Right cardiac atrium (tissue), 5 donors: Measurements from ENCODE around the gene PIEZO2. TPM values are rescaled to one million over a fixed set of nuclear protein-coding genes. Genes with fewer than 3 reads are reported as not detected.

Experiments used
- ATAC-seq, 2 donors: fragments of 200-7000 bp; cut with Tn5 transposase; one replicate each; pipeline versions ENCODE4 v1.8.0 to v1.9.1; 2020; ENCODE audit warnings: moderate library complexity in 2 of 2, mild to moderate bottlenecking in 1 of 2
- DNase-seq, 3 donors: peaks; one replicate each; pipeline ENCODE4 v3.0.0-alpha.2; 2020
- H3K27ac ChIP-seq: one replicate; pipeline ENCODE4 v1.5.1; 2013; ENCODE audit warnings: mild to moderate bottlenecking, low read length, control low read depth, moderate library complexity
- H3K27me3 ChIP-seq: one replicate; pipeline ENCODE4 v1.6.1; 2013; ENCODE audit not compliant: control insufficient read depth, insufficient read depth
- H3K4me1 ChIP-seq: one replicate; pipeline ENCODE4 v1.6.1; 2013; ENCODE audit warnings: low read length; ENCODE audit not compliant: control insufficient read depth, insufficient read depth
- H3K4me3 ChIP-seq: one replicate; pipeline ENCODE4 v1.5.1; 2013; ENCODE audit warnings: low read length, control low read depth
- H3K9me3 ChIP-seq: one replicate; pipeline ENCODE4 v1.6.1; 2013; ENCODE audit warnings: low read length; ENCODE audit not compliant: control insufficient read depth
- WGBS: extraction: QIAGEN DNeasy Blood & Tissue Kit; methylation state at CpG from one replicate; pipeline ENCODE4 v1.1.7; 2013; 5-methylcytosine and 5-hydroxymethylcytosine counted together
- intact Hi-C, 4 donors: fragments of 100-400 bp; cut with DNase I; formaldehyde crosslinking; loops; one replicate each; pipeline versions ENCODE4 v1.11.0 to v1.14.0; 2022 to 2023
- polyA plus RNA-seq: library from polyadenylated mRNA; stranded (reverse); fragments of 200-250 nt; gene quantifications from one replicate; pipeline ENCODE4 v1.2.3, GENCODE V29; 2013
- total RNA-seq, 4 donors: library from RNA; stranded (reverse); fragmentation: NEBNext Ultra II Directional; extraction: Animal tissue kit (Norgen Biotek cat#: 25700); gene quantifications; one replicate each; pipeline ENCODE4 v1.2.1, GENCODE V29; 2021
- donor health status: healthy with polysubstance abuse.
- donor health status: DM: no; HTN: yes; CAD: no.
- donor health status: DM: no; HTN: no; CAD: no.
- donor health status: DM: no; HTN: yes; CAD: no; lungs with severe emphysema.
- donor health status: DM: yes; HTN: yes; CAD: no.

The PIEZO2 gene
- total and polyA plus RNA-seq, 5 donors = 0.18 to 0.93 (median 0.56) TPM

DNA sequence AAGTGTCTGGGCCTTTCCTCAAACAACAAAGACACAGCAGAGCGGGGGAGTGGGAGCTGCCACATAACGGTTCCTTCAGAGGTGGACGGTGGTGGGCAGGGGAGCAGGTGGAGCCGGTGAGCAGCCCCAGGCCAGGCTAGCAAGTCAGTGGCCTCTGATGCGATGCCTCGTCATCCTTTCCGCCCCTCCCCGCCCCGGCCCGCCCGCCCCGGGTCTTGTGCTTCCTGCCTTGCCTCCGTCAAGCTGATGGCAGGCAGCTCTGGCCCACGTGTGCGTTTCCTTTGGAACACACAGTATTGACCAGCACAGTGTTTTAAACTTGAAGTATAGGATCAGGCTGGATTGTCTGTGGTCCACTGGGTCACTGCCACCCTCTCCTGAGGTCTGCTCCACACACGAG is 38.9 kb downstream of the PIEZO2 start:
- no peak for ATAC-seq
- H3K9me3 ChIP-seq = no peaks in the 10 kb centered on the region
- H3K4me1 ChIP-seq = no peaks in the 10 kb centered on the region
- H3K27me3 ChIP-seq = no peaks in the 10 kb centered on the region
- no peak overlapping the region for H3K27ac ChIP-seq
- H3K4me3 ChIP-seq = no peak overlapping the region
- intact Hi-C loops = no loop called here
- no peak for DNase-seq
- 79% methylated on average over 16 of the region's 16 CpGs for WGBS

DNA sequence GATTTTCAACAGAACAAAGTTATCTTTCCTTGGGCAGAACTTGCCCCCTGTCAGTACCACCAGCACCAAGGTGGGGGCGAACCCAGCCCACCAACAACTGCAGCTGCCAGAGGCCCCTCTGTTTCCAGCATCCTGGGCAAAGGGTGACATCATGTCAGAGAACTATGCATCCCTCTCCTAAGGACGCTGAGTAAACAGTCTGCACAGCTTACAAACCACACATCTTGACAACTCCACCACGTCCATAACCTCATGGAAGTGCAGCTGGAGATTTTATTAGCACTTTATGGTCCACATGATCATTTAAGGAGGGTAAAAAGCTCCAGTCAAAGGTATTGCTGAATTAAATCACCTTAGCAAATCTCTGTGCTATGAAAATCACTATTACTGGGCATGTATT is 40.4 kb downstream of the PIEZO2 start:
- WGBS = 48% methylated on average over 3 of the region's 3 CpGs
- Histone ChIP-seq H3K4me3 (no peak overlapping the region), H3K4me1 (no peaks in the 10 kb centered on the region), H3K9me3 (no peaks in the 10 kb centered on the region), H3K27ac (no peak overlapping the region), H3K27me3 (no peaks in the 10 kb centered on the region)
- intact Hi-C loops = no loop called here
- no peak for ATAC-seq
- no peak for DNase-seq

DNA sequence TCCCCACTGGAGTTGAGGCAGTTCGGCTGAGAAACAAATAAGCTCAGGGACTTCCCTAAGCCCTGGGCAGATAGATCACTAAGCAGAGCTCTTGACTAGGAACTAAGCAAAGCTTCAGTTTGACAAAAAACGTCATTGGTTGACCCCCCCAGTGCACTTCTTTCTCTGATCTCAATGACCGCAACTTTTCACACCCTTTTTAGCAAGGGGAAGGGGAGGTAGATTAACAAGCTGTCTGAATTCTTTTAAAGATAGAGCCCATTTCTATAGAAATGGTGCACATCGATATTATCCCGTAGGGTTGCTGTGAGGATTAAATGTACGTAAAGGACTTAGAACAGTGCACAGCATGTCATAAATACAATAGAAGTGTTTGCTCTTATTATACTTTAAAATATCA is 42.5 kb downstream of the PIEZO2 start:
- no peaks in the 10 kb centered on the region for H3K4me1 ChIP-seq
- no peak overlapping the region for H3K27ac ChIP-seq
- WGBS = 85% methylated on average over 6 of the region's 6 CpGs
- no peaks in the 10 kb centered on the region for H3K9me3 ChIP-seq
- H3K27me3 ChIP-seq = no peaks in the 10 kb centered on the region
- intact Hi-C loops = no loop called here
- DNase-seq (no peak), ATAC-seq (no peak)
- H3K4me3 ChIP-seq = no peak overlapping the region

DNA sequence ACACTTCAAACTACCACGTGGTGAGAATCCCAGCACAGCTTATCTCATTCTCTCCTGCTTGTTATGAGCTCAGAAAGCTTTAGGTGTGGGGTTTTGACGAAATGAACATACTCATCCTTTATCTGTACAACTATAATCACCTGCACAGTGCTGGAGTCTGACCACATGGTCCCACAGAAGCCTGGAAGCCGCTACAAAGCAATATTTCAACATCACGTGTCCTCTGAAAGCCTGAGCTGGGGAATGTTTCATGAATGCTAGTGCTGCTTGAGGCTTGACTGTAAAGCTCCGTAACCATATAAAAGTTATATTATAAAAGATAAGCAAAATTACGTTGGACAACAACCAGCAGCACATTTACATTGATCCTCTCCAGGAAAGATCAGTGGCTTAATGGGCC is 43.9 kb downstream of the PIEZO2 start:
- H3K27me3 ChIP-seq = no peaks in the 10 kb centered on the region
- 61% methylated on average over 6 of the region's 6 CpGs for WGBS
- H3K4me1 ChIP-seq = no peaks in the 10 kb centered on the region
- no peak overlapping the region for H3K4me3 ChIP-seq
- no peak for DNase-seq
- intact Hi-C loops = no loop called here
- no peak for ATAC-seq
- no peaks in the 10 kb centered on the region for H3K9me3 ChIP-seq
- no peak overlapping the region for H3K27ac ChIP-seq

DNA sequence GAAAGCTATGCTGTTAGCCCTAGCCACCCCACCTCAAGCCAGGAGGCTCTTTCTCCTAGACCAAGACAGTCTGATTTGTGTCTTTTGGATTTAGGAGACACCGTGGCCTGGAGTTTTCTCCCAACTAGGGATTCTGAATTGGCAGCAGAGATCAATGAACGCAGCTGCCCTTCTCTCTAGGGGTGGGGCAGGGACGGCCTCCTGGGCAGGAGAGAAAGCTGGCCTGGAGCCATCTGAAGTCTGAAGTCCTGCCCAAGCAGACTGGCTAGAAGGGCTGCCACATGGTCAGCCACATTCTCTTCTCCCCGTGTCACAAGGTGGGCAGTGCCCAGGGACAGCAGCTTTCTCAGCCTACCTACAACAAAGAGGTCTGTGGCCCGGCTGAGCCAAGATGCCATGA is 45.1 kb downstream of the PIEZO2 start:
- Histone ChIP-seq H3K27ac (no peak overlapping the region), H3K27me3 (no peaks in the 10 kb centered on the region), H3K4me1 (no peaks in the 10 kb centered on the region), H3K4me3 (no peak overlapping the region), H3K9me3 (no peaks in the 10 kb centered on the region)
- intact Hi-C loops = no loop called here
- ATAC-seq = no peak
- WGBS = 72% methylated on average over 5 of the region's 5 CpGs
- no peak for DNase-seq

DNA sequence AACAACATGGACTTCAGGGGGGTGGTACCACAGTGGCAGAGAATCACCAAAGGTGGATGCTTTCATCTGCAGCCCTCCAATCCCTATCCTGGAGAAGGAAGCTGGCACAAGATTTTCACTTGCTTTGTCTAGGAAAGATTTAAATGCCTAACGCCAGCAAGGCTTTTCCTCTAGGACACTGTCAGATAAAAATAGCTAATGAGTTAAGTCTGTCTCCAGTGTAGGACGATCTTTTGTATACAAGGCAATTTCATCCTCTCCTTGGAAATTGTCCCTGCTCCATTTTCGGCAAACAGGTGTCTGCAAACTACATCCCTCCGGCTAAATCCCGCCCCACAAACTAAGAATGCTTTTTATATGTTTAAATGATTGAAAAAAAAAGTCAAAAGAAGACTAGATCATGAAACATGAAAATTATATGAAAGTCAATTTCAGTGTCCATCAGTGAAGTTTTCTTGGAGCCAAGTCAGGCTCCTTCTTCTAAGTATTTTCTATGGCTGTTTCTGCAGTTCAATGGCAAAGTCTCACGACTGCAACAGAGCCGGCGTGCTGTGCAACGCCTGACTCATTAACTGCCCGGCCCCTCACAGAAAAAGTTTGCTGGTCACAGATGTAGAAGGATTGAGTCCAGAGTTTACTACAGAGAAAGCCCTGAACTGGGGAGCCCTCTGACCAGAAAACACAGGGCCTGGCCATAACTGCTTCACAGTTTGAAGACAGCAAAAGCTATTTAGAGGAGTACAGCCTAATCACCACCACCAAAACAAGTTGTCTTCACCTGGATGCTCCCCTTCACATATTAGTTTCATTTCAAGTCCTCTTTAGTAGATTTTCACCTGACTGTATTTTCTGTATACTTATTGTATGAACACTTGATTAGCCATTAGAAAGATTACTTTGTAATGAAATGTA is 52.3 kb downstream of the PIEZO2 start:
- Histone ChIP-seq H3K9me3 (no peaks in the 10 kb centered on the region), H3K27me3 (no peaks in the 10 kb centered on the region), H3K4me3 (no peak overlapping the region), H3K27ac (no peak overlapping the region), H3K4me1 (no peaks in the 10 kb centered on the region)
- 46% methylated on average over 10 of the region's 10 CpGs for WGBS
- intact Hi-C loops = no loop called here
- no peak for DNase-seq
- ATAC-seq = peak in 1 of 2 donors; percentile 37

DNA sequence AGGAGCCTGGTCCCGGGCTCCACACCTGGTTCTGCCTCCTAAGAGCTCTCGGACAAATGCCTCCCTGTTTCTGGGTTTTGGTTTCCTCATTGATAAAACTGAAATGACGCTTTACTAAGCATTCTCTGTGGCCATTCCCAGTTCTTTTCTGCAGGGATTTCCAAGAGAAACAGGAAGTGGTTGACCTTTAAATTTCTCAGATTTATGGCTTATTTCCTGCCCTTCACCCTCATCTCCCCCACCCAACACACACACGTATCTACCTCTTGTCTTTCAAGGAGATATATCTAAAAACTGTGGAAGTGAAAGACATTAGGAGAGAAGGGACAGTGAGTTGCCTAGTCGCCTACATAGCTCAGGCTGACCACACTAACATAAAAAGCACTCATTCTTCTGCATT is 53.0 kb downstream of the PIEZO2 start:
- H3K27ac ChIP-seq = no peak overlapping the region
- H3K4me1 ChIP-seq = no peaks in the 10 kb centered on the region
- peak in 1 of 2 donors; percentile 35 for ATAC-seq
- intact Hi-C loops = no loop called here
- no peak overlapping the region for H3K4me3 ChIP-seq
- 33% methylated on average over 5 of the region's 5 CpGs for WGBS
- no peak for DNase-seq
- H3K9me3 ChIP-seq = no peaks in the 10 kb centered on the region
- no peaks in the 10 kb centered on the region for H3K27me3 ChIP-seq

DNA sequence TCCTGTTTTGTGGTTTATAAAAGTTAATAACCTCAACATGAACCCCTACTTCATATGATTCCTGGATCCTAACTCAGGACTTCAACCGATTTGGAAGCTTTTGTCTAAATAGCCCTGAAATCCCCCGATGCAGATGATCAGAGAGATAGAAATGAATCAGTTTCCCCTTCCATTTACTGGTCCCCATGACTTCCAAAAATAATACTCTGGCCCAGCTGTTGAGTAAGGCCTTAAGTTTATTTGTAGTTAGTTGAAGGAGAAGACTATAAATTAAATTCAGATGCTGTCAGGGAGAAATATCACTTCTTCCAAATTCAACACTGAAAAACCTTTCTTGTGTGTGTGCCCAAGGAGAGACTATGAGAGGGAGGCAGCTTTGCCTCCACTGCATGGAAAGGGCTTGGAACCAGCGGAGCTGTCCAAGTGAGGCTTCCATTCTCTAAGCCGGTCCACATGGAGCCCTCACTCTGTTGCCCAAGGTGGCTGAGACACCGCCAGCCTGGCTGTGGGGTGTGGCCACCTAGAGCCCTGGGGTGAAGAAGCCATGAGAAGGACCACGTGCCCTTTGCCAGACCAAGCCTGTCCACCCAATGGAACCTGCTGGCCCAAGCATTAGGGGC is 53.6 kb downstream of the PIEZO2 start:
- no peaks in the 10 kb centered on the region for H3K4me1 ChIP-seq
- no peak overlapping the region for H3K4me3 ChIP-seq
- no peaks in the 10 kb centered on the region for H3K9me3 ChIP-seq
- no peaks in the 10 kb centered on the region for H3K27me3 ChIP-seq
- 80% methylated on average over 6 of the region's 6 CpGs for WGBS
- ATAC-seq (peak in 1 of 2 donors; percentile 14), DNase-seq (no peak)
- intact Hi-C loops = no loop called here
- no peak overlapping the region for H3K27ac ChIP-seq

DNA sequence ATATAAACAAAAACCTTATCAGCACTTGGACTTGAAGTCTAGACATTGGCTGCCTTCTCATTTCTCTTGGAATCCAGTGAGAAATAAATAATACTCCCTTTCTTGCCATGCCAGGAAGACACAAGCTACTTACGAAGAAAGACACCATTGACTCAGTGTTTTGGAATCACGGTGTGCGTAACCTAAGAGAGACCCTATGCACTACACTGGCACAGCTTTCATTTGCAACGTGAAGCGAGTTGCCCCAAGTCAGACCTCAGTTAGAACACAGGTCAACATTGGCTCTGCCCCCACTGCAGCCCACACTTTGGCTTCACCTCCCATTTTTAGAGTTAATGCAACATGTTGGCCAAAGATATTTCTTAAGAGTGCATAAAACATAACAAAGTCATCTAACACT is 54.2 kb downstream of the PIEZO2 start:
- no peak for DNase-seq
- intact Hi-C loops = no loop called here
- no peak for ATAC-seq

DNA sequence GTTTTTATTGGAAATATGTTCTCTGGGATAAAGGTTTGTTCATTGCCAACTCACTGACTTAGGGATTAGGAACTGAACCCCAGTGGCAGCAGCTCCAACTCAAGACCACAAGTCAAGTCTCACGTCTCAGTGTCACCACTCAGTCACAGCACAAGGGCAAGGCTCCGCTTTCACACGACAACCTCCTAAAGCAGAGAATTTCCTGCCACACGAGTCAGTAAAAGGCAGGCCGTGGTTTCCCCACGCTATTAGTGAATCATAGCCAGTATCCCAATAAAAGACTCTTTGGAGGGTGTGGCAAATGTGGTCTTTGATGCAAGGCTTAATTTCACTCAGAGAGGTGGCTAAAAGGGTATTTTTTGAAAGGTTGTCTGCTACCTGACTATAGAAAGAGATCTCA is 57.6 kb downstream of the PIEZO2 start:
- no peak for DNase-seq
- H3K27me3 ChIP-seq = no peaks in the 10 kb centered on the region
- H3K4me3 ChIP-seq = no peak overlapping the region
- intact Hi-C loops = no loop called here
- H3K9me3 ChIP-seq = no peaks in the 10 kb centered on the region
- H3K4me1 ChIP-seq = no peaks in the 10 kb centered on the region
- ATAC-seq = no peak
- 73% methylated on average over 6 of the region's 6 CpGs for WGBS
- H3K27ac ChIP-seq = no peak overlapping the region

More for the DNA sequence above, 54.2 kb downstream of the PIEZO2 start:
- Histone ChIP-seq H3K4me3 (no peak overlapping the region), H3K9me3 (no peaks in the 10 kb centered on the region), H3K27ac (no peak overlapping the region), H3K4me1 (no peaks in the 10 kb centered on the region), H3K27me3 (no peaks in the 10 kb centered on the region)
- WGBS = 84% methylated on average over 5 of the region's 5 CpGs

DNA sequence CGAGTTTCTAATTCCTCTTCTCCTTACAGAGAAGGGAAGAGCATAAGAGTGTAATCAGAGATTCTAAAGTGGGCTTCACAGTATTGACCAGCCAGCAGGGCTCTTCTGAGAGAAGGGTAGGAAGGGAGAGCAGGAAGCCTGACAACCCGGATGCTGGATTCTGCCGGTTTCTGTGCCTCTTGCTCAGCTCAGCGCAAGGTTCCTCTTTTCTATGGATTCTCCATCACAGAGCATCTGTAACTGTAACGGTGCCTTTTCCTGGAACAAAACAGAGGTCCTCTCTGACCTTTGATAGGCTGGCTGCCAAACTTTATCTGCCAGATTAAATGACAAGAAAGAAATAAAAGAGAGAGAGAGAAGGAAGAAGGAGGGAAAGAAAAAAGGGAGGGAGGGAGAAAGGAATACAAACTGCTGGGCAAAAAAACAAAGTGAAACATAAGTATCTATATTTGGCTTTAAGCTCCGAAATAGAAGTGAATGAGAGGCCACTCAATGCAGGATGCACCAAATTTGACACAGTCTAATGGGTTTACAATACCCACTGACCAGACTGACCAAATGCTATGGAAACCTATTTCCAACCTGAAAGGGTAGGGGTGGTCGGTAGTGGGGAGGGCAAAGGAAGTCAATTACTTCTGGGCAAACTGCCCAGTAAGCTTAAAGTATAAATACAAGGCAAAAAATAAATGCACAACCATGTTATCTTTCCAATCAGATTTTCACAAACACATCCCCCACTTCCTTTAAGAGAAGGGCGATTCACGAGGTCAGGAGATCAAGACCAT is 59.2 kb downstream of the PIEZO2 start:
- no peak for DNase-seq
- H3K27me3 ChIP-seq = no peaks in the 10 kb centered on the region
- ATAC-seq = no peak
- no peak overlapping the region for H3K4me3 ChIP-seq
- WGBS = 38% methylated on average over 9 of the region's 9 CpGs
- H3K4me1 ChIP-seq = no peaks in the 10 kb centered on the region
- H3K27ac ChIP-seq = no peak overlapping the region
- intact Hi-C loops = no loop called here
- H3K9me3 ChIP-seq = no peaks in the 10 kb centered on the region
